GM13976 (cell line): ENCODE measurements around the gene ARHGAP20.
A peak's percentile ranks its signal among the peaks of the same experiment; 100 is the strongest.

ENCODE experiments used
- DNase-seq: peaks from one replicate; pipeline ENCODE4 v3.0.0; 2012; ENCODE audit warnings: low spot score
- in situ Hi-C: fragments of 300-500 bp; cut with MboI; formaldehyde crosslinking; loops from one replicate; pipeline ENCODE4 v1.12.0; 2022; ENCODE audit warnings: low sequenced_read_pairs, mixed read lengths, inconsistent platforms; ENCODE audit not compliant: unreplicated experiment
- TF ChIP-seq, protein P1 (sequence below): IDR thresholded peaks from 2 replicates; pipeline ENCODE4 v1.5.1; 2012; ENCODE audit warnings: borderline replicate concordance, mild to moderate bottlenecking; ENCODE audit not compliant: insufficient read depth; ENCODE audit errors: extremely low read depth, missing control alignments, control extremely low read depth

ARHGAP20 gene

GRCh38 chr11:110564676-110565356 lies 147.4 kb downstream of the ARHGAP20 start:
- in situ Hi-C loops, result no loop called here
- no peak for DNase-seq
- TF ChIP-seq, protein P1, sequence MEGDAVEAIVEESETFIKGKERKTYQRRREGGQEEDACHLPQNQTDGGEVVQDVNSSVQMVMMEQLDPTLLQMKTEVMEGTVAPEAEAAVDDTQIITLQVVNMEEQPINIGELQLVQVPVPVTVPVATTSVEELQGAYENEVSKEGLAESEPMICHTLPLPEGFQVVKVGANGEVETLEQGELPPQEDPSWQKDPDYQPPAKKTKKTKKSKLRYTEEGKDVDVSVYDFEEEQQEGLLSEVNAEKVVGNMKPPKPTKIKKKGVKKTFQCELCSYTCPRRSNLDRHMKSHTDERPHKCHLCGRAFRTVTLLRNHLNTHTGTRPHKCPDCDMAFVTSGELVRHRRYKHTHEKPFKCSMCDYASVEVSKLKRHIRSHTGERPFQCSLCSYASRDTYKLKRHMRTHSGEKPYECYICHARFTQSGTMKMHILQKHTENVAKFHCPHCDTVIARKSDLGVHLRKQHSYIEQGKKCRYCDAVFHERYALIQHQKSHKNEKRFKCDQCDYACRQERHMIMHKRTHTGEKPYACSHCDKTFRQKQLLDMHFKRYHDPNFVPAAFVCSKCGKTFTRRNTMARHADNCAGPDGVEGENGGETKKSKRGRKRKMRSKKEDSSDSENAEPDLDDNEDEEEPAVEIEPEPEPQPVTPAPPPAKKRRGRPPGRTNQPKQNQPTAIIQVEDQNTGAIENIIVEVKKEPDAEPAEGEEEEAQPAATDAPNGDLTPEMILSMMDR, result no peak

- in situ Hi-C loops, result no loop called here
- DNase-seq, result no peak
- TF ChIP-seq, protein P1, result no peak
These were observed 167.5 kb downstream of the ARHGAP20 start for GRCh38 chr11:110544779-110545178.

GRCh38 chr11:110538154-110538553 lies 174.1 kb downstream of the ARHGAP20 start:
- TF ChIP-seq, protein P1, result no peak
- no peak for DNase-seq
- in situ Hi-C loops, result no loop called here

- in situ Hi-C loops, result no loop called here
- TF ChIP-seq, protein P1, result no peak
- no peak for DNase-seq
These were observed 181.1 kb downstream of the ARHGAP20 start for GRCh38 chr11:110530900-110531741.

GRCh38 chr11:110529043-110529442 lies 183.2 kb downstream of the ARHGAP20 start:
- no peak for DNase-seq
- in situ Hi-C loops, result no loop called here
- TF ChIP-seq, protein P1, result peak; percentile 16

- TF ChIP-seq, protein P1, result no peak
- in situ Hi-C loops, result no loop called here
- no peak for DNase-seq
These were observed 185.1 kb downstream of the ARHGAP20 start for GRCh38 chr11:110527146-110527545.
